GM13976 (cell line): ENCODE measurements around the gene DNAH3.
"Not testable (repeated sequence)": the region's sequence is repeated elsewhere in the genome, so short reads cannot be mapped to it uniquely, and the experiment has no call there.

Source experiments
- DNase-seq: peaks from one replicate; pipeline ENCODE4 v3.0.0; 2012; ENCODE audit warnings: low spot score
- CTCF ChIP-seq: IDR thresholded peaks from 2 replicates; pipeline ENCODE4 v1.5.1; 2012; ENCODE audit warnings: borderline replicate concordance, mild to moderate bottlenecking; ENCODE audit not compliant: insufficient read depth; ENCODE audit errors: extremely low read depth, missing control alignments, control extremely low read depth
- in situ Hi-C: fragments of 300-500 bp; cut with MboI; formaldehyde crosslinking; loops from one replicate; pipeline ENCODE4 v1.12.0; 2022; ENCODE audit warnings: low sequenced_read_pairs, mixed read lengths, inconsistent platforms; ENCODE audit not compliant: unreplicated experiment

Gene DNAH3

GRCh38 chr16:21161211-21161610 is 10.6 kb upstream of the DNAH3 start:
- DNase-seq = no peak
- no peak for TF ChIP-seq CTCF
- in situ Hi-C loops = no loop called here

- DNase-seq = no peak
- TF ChIP-seq CTCF = no peak
- in situ Hi-C loops = no loop called here
Observed at GRCh38 chr16:21160276-21160675, 9.6 kb upstream of the DNAH3 start.

GRCh38 chr16:21159281-21159951 is 8.8 kb upstream of the DNAH3 start:
- in situ Hi-C loops = no loop called here
- no peak for TF ChIP-seq CTCF
- DNase-seq = peak; percentile 51

- DNase-seq = peak; percentile 93
- in situ Hi-C loops = no loop called here
- TF ChIP-seq CTCF = no peak
Observed at GRCh38 chr16:21158208-21159110, 7.8 kb upstream of the DNAH3 start, which contains the start of gene LDAF1. LDAF1 (plus strand) TSS chr16:21158674; CDS start chr16:21161183, 2,509 bp downstream.

GRCh38 chr16:21157632-21158031 is 7.0 kb upstream of the DNAH3 start:
- no peak for TF ChIP-seq CTCF
- DNase-seq = no peak

GRCh38 chr16:21156767-21157467 is 6.3 kb upstream of the DNAH3 start:
- in situ Hi-C loops = no loop called here
- peak; percentile 62 for DNase-seq
- peak; percentile 36 for TF ChIP-seq CTCF

More at GRCh38 chr16:21157632-21158031, 7.0 kb upstream of the DNAH3 start:
- in situ Hi-C loops = no loop called here

GRCh38 chr16:21156011-21156410 is 5.4 kb upstream of the DNAH3 start:
- DNase-seq, in situ Hi-C loops: not testable (repeated sequence)

GRCh38 chr16:21153124-21153729 is 2.6 kb upstream of the DNAH3 start:
- DNase-seq, in situ Hi-C loops: not testable (repeated sequence)
